Breast epithelium (tissue), 4 donors: ENCODE results near the gene KLF15. TPM values are rescaled to one million over a fixed set of nuclear protein-coding genes. Genes with fewer than 3 reads are reported as not detected.

Experiments used
- DNase-seq, 2 donors: peaks; one replicate each; pipeline ENCODE4 v3.0.0-alpha.2; 2019; ENCODE audit warnings: low spot score in 2 of 2
- H3K27ac ChIP-seq, 2 donors: fragments of 200-600 bp; sonication (generic) in 1 of 2; one replicate each; pipeline ENCODE4 v1.5.1; 2016 to 2019; ENCODE audit warnings: mild to moderate bottlenecking in 1 of 2
- H3K27me3 ChIP-seq, 2 donors: fragments of 200-600 bp; sonication (generic) in 1 of 2; one replicate each; pipeline versions ENCODE4 v1.5.1 to v1.6.0; 2017 to 2019; ENCODE audit warnings: control low read depth in 1 of 2, mild to moderate bottlenecking in 1 of 2
- H3K36me3 ChIP-seq: fragments of 200-600 bp; one replicate; pipeline ENCODE4 v1.5.1; 2019
- H3K4me1 ChIP-seq, 2 donors: fragments of 200-600 bp; sonication (generic); one replicate each; pipeline ENCODE4 v1.5.1; 2016 to 2019; ENCODE audit warnings: control low read depth in 1 of 2
- H3K4me3 ChIP-seq, 3 donors: fragments of 200-600 bp; sonication (generic); 1 replicate in 2 of 3; 2 replicates in 1 of 3; pipeline ENCODE4 v1.5.1; 2016 to 2019; ENCODE audit warnings: mild to moderate bottlenecking in 3 of 3, moderate library complexity in 2 of 3
- H3K9me3 ChIP-seq, 2 donors: fragments of 200-600 bp; sonication (generic) in 1 of 2; one replicate each; pipeline ENCODE4 v1.5.1; 2016 to 2019; ENCODE audit warnings: control low read depth in 1 of 2
- POLR2A ChIP-seq: fragments of 450-650 bp; IDR thresholded peaks from one replicate; pipeline ENCODE4 v1.6.1; 2016; ENCODE audit warnings: antibody characterized with exemption, mild to moderate bottlenecking, moderate library complexity
- POLR2AphosphoS5 ChIP-seq, 3 donors: sonication (generic); formaldehyde crosslinking; IDR thresholded peaks; one replicate each; pipeline ENCODE4 v1.6.1; 2017; ENCODE audit warnings: antibody characterized with exemption in 3 of 3
- intact Hi-C: fragments of 100-400 bp; cut with DNase I; formaldehyde crosslinking; loops from one replicate; pipeline ENCODE4 v1.15.1; 2023; ENCODE audit warnings: low total_unique reads
- total RNA-seq, 3 donors: library from RNA; depleted of rRNA; stranded (reverse); fragments of >200 nt; gene quantifications; one replicate each; pipeline ENCODE4 v1.1.0, GENCODE V29; 2016
- TF ChIP-seq, protein P1 (sequence below), 3 donors: fragments of 450-650 bp; IDR thresholded peaks; one replicate each; pipeline ENCODE4 v1.5.1; 2016 to 2017; ENCODE audit warnings: antibody characterized with exemption in 3 of 3, mild to moderate bottlenecking in 3 of 3, moderate library complexity in 3 of 3

Gene KLF15
- total RNA-seq, 3 donors from 2014 or later, result 36.3 to 129 (median 44.2) TPM

GRCh38 chr3:126375835-126376331, 18.7 kb upstream of the KLF15 start:
- DNase-seq, result no peak
- intact Hi-C loops, result no loop called here
- Histone ChIP-seq H3K9me3 (no peaks in the 10 kb centered on the region), H3K4me1 (no peaks in the 10 kb centered on the region), H3K27me3 (no peaks in the 10 kb centered on the region), H3K27ac (peak overlapping the region in 1 of 2 donors; percentile 43), H3K4me3 (no peak overlapping the region), H3K36me3 (no peaks in the 10 kb centered on the region)
- no peak for TF ChIP-seq POLR2AphosphoS5 (IDR thresholded peaks at IDR 0.05)
- TF ChIP-seq, protein P1, sequence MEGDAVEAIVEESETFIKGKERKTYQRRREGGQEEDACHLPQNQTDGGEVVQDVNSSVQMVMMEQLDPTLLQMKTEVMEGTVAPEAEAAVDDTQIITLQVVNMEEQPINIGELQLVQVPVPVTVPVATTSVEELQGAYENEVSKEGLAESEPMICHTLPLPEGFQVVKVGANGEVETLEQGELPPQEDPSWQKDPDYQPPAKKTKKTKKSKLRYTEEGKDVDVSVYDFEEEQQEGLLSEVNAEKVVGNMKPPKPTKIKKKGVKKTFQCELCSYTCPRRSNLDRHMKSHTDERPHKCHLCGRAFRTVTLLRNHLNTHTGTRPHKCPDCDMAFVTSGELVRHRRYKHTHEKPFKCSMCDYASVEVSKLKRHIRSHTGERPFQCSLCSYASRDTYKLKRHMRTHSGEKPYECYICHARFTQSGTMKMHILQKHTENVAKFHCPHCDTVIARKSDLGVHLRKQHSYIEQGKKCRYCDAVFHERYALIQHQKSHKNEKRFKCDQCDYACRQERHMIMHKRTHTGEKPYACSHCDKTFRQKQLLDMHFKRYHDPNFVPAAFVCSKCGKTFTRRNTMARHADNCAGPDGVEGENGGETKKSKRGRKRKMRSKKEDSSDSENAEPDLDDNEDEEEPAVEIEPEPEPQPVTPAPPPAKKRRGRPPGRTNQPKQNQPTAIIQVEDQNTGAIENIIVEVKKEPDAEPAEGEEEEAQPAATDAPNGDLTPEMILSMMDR (IDR thresholded peaks at IDR 0.05), result no peak
- no peak for TF ChIP-seq POLR2A

DNA sequence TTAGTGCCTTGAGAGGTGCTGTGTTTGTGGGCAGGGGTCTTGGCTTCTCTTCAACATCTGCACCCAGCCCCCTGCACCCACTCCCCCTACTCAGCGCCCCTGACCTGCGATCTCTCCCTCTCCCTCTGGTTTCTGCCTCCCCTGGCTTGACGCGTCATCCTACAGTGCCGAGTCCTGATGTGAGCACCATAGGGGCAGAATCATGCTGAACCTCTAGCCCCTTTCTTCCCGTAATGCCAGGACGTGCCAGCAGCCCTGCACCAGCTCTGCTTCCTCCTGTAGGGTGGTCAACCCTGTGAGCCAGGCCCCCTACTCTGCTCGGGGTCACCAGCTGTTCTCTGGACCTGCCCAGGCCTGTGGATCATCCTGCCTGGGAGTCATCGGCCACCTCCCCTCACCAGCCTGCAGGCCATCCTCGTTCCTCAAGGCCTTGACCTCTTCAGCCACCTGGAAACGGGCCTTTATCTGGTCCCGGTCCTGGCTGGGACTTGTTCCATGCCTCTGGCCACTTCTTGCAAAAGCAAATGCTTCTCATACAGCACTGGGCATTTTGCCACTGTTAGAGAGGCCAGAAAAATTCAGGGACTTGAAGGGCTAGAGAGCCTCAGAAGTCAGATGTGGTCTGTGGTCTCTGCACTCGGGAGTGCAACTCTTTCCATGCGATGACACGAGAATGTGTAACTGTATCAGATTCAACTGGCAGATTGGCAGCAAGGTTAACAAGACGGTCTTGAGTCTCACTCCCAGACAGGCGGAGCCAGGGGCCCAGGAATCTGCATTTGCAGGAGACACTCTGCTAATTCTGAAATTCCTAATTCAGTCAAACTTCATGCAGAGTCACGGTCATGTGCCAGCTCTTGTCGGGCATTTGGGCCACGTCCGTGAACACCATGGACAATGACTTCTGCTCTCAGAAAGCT, 16.7 kb upstream of the KLF15 start:
- TF ChIP-seq POLR2A, result no peak
- TF ChIP-seq POLR2AphosphoS5 (IDR thresholded peaks at IDR 0.05), result no peak
- TF ChIP-seq, protein P1 (IDR thresholded peaks at IDR 0.05), result no peak
- Histone ChIP-seq H3K4me1 (no peaks in the 10 kb centered on the region), H3K36me3 (no peaks in the 10 kb centered on the region), H3K27me3 (no peaks in the 10 kb centered on the region), H3K4me3 (no peak overlapping the region), H3K9me3 (no peaks in the 10 kb centered on the region), H3K27ac (no peak overlapping the region)
- intact Hi-C loops, result no loop called here
- DNase-seq, result no peak

GRCh38 chr3:126373146-126373613, 16.0 kb upstream of the KLF15 start:
- no peak for TF ChIP-seq POLR2AphosphoS5 (IDR thresholded peaks at IDR 0.05)
- no peak for DNase-seq
- H3K36me3 ChIP-seq, result no peaks in the 10 kb centered on the region
- intact Hi-C loops, result no loop called here
- H3K9me3 ChIP-seq, result no peaks in the 10 kb centered on the region
- no peaks in the 10 kb centered on the region for H3K4me1 ChIP-seq
- H3K4me3 ChIP-seq, result no peak overlapping the region
- no peaks in the 10 kb centered on the region for H3K27me3 ChIP-seq
- H3K27ac ChIP-seq, result no peak overlapping the region

DNA sequence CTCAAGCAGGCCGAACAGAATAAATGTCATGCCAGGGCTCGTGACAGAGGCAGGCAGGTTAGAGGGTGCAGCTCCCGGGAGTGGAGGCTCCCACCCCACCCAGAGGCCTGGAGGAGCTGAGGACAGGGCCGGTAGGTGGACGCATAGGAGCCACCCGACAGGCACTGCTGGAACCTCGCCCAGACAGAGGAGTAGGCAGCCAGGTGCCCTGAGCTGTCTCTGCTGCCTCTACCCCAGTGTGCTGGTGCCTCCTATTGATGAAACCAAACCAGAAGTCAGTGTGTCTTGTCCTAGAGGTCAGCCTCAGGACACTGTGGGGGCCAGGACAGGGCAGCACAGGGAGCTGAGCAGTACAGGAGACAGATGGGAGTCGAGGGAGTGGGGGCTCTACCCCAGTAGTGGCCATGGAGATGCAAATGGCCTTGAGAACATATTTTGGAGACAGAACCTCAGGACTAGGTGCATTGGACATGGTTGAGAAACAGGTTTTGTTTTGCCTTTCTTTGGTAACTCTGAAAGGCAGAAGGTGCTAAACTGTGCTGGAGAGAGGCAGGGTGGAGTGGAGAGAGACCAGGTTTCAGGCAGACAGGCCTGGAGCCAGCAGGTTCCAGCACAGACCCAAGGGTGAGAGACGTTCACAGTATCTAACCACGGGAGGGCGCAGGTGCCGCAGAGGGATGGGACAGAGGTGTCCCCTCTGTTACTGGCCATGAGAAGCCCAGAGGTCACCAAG, 15.4 kb upstream of the KLF15 start:
- no peaks in the 10 kb centered on the region for H3K4me1 ChIP-seq
- H3K9me3 ChIP-seq, result no peaks in the 10 kb centered on the region
- no peaks in the 10 kb centered on the region for H3K27me3 ChIP-seq
- DNase-seq, result no peak
- intact Hi-C loops, result no loop called here
- no peak overlapping the region for H3K27ac ChIP-seq
- TF ChIP-seq, protein P1 (IDR thresholded peaks at IDR 0.05), result no peak
- TF ChIP-seq POLR2AphosphoS5 (IDR thresholded peaks at IDR 0.05) (no peak), POLR2A (no peak)
- no peaks in the 10 kb centered on the region for H3K36me3 ChIP-seq
- H3K4me3 ChIP-seq, result no peak overlapping the region

- H3K9me3 ChIP-seq, result no peaks in the 10 kb centered on the region
- intact Hi-C loops, result no loop called here
- H3K4me1 ChIP-seq, result no peaks in the 10 kb centered on the region
- no peaks in the 10 kb centered on the region for H3K36me3 ChIP-seq
- no peak overlapping the region for H3K27ac ChIP-seq
- H3K27me3 ChIP-seq, result no peaks in the 10 kb centered on the region
- TF ChIP-seq POLR2AphosphoS5 (IDR thresholded peaks at IDR 0.05), result no peak
- TF ChIP-seq POLR2A, result no peak
- TF ChIP-seq, protein P1 (IDR thresholded peaks at IDR 0.05), result no peak
- no peak for DNase-seq
- H3K4me3 ChIP-seq, result no peak overlapping the region
Measured at GRCh38 chr3:126371096-126371705, 14.0 kb upstream of the KLF15 start.
